Transverse colon (tissue), 3 donors: Measurements from ENCODE around the gene WDR7.

ENCODE experiments used
- POLR2A ChIP-seq: fragments of 450-650 bp; IDR thresholded peaks from one replicate; pipeline ENCODE4 v1.6.1; 2016; ENCODE audit warnings: antibody characterized with exemption, mild to moderate bottlenecking, moderate library complexity
- TF ChIP-seq, protein P1 (sequence below), 5 experiments: fragments of 200-600 bp in 3 of 5; fragments of 450-650 bp in 2 of 5; sonication (generic) in 3 of 5; IDR thresholded peaks; 1 replicate in 2 of 5; 2 replicates in 3 of 5; pipeline ENCODE4 v1.5.1; 2016 to 2017; ENCODE audit warnings: antibody characterized with exemption in 5 of 5, inconsistent platforms in 3 of 5, mild to moderate bottlenecking in 2 of 5, moderate library complexity in 1 of 5

DNA sequence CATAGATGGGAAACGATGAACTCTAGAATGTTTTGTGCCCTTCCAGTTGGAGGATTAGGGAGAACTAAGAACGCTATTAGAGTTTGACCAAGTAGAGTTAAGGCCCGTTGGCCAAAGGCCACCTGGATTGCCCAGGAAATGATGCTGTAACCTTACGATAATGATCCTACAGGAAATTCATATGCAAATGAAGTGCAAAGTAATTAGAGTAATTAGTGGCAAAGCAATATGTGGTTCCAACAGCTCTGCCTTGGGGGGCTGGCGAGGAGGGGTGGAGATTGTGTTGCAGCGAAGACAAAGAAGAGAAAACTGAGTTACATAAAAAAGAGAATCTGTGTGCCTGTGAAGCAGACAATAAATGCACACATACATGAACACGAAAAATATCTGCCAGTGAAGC lies 434.2 kb downstream of the WDR7 start:
- TF ChIP-seq, protein P1, sequence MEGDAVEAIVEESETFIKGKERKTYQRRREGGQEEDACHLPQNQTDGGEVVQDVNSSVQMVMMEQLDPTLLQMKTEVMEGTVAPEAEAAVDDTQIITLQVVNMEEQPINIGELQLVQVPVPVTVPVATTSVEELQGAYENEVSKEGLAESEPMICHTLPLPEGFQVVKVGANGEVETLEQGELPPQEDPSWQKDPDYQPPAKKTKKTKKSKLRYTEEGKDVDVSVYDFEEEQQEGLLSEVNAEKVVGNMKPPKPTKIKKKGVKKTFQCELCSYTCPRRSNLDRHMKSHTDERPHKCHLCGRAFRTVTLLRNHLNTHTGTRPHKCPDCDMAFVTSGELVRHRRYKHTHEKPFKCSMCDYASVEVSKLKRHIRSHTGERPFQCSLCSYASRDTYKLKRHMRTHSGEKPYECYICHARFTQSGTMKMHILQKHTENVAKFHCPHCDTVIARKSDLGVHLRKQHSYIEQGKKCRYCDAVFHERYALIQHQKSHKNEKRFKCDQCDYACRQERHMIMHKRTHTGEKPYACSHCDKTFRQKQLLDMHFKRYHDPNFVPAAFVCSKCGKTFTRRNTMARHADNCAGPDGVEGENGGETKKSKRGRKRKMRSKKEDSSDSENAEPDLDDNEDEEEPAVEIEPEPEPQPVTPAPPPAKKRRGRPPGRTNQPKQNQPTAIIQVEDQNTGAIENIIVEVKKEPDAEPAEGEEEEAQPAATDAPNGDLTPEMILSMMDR (IDR thresholded peaks at IDR 0.05): no peak
- no peak for TF ChIP-seq POLR2A
